Keratinocyte (primary cell): ENCODE measurements around the gene TEP1.

Experiments
- CTCF ChIP-seq, 3 experiments: IDR thresholded peaks in 1 of 3; conservative IDR thresholded peaks in 1 of 3; optimal IDR thresholded peaks in 1 of 3; 2 replicates in 2 of 3; 3 replicates in 1 of 3; pipeline versions ENCODE3 to v1.5.1; 2011; ENCODE audit warnings: low read length in 3 of 3, mild to moderate bottlenecking in 3 of 3, moderate library complexity in 2 of 3, control low read depth in 1 of 3, inconsistent platforms in 1 of 3; ENCODE audit not compliant: insufficient read depth in 2 of 3; ENCODE audit errors: extremely low read depth in 1 of 3
- EZH2 ChIP-seq: IDR thresholded peaks from one replicate; pipeline ENCODE4 v1.6.1; 2012; ENCODE audit warnings: inconsistent platforms, mild to moderate bottlenecking, low read length, moderate library complexity

- TF ChIP-seq CTCF (optimal IDR thresholded peaks at IDR 0.05 in 1 of 3, IDR thresholded peaks at IDR 0.05 in 1 of 3, conservative IDR thresholded peaks at IDR 0.05 in 1 of 3; ENCODE audit: extremely low read depth in 1 of 3, insufficient read depth in 2 of 3, low read length in 3 of 3) (no peak), EZH2 (no peak)
Measured at GRCh38 chr14:20382526-20382925, 30.8 kb downstream of the TEP1 start.
